SHP77 treated with DMSO at 0.1 percent for 48 hours (cell line): ENCODE measurements around the gene GLIPR1.
"Not testable (repeated sequence)": the region's sequence is repeated elsewhere in the genome, so short reads cannot be mapped to it uniquely, and the experiment has no call there.

Experiments
- DNase-seq: peaks from one replicate; lab custom pipeline; 2025; lab: John Stamatoyannopoulos, UW

GLIPR1 gene

DNA sequence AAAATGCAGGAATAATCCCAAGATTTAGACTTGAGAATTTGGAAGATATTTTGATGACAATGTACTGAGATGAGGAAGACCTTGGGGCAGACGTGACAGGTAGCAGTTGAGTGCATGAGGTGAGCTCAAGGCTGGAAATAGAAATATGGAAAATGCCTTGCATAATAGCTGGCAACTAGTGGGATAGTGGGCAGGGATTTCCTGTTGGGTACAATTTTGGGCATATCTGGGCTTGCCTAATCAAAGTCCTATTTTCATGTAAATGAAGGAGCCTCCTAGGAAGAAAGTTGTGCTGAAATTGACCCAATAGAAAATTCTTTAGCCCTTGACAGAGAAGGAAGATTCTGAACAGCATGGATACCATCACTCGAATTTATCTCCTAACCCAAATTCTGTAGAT lies 6.4 kb upstream of the GLIPR1 start:
- no peak for DNase-seq

DNA sequence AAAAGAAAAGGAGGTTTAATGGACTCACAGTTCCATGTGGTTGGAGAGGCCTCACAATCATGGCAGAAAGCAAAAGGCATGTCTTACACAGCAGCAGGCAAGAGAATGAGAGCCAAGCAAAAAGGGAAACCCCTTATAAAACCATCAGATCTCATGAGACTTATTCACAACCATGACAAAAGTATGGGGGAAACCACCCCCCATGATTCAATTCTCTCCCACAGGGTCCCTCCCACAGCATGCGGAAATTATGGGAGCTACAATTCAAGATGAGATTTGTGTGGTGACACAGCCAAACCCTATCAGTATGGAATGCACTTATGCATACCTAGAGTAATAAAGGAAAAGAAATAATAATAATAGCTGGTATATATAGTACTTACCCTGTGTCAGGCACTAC lies 4.5 kb upstream of the GLIPR1 start:
- DNase-seq = no peak

DNA sequence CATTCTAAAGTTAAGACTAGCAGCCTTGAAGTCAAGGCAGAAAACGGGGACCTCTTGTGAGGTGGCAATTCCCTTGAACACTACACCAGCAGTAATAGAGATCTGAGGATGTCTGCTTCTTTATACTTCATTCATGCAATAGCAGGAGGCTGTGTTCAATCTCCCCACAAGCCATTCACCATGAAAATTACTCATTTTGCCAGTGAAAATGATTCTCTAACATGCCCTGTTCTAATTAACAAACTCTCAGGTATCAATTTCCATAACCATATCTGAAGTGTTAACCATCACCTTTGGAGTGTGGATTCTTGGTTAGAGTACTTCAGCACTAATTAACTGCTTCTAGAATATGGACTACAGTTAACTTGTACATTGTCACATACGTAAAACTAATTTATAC lies 3.4 kb upstream of the GLIPR1 start:
- no peak for DNase-seq

DNA sequence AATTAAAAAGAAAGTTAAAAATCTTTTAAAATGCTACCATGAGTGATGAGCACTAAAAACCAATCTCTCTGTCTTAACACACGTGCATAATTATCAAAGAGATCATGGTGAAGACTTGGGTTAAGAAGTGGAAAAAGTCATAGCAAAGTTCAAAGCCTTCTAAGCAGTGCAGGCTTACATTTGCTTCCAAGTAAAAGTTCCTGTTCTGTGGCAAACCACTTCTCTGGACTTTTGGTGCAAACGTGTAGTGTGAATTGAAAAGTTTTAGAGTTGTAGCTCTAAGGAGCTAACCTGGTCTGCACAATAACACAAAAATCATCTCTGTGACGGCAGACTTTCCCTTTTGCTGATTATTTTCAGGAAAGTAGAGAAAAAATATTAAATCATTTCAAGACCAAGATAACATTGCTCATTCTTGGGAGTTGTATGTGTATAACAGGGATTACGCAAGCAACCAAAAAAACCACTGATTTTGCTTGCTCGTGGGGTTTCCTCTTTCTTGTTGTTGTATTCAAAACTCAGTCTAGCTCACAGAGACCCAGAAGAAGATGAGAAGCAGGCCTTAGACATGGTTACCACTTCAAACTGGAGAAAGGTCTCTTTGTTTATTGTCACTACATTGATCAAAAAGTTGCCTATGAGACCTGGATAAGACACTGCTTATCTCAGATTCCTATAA lies 2.3 kb upstream of the GLIPR1 start:
- no peak for DNase-seq

DNA sequence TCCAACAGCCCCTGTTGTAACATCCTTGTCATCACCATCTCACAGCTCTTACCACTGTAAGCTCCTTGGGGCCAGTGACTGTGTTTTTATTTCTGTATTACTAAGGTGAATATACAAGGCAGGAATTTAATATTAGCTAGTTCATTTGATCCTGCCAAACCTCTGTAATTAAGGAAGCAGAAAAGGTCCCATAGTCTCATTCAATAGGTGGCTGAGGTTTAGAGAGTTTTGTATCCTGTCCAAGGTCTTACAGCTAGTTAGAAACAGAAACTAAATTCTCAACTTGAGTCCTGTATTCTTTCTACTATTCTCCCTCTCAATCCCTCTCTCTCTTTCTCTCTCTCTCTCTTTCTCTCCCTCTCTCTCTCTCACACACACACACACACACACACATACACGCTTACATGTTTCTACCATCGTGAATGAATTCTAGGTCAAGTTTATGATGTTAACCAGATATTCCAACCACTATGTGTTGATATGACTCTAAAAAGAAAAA lies 543 bp upstream of the GLIPR1 start:
- no peak for DNase-seq

DNA sequence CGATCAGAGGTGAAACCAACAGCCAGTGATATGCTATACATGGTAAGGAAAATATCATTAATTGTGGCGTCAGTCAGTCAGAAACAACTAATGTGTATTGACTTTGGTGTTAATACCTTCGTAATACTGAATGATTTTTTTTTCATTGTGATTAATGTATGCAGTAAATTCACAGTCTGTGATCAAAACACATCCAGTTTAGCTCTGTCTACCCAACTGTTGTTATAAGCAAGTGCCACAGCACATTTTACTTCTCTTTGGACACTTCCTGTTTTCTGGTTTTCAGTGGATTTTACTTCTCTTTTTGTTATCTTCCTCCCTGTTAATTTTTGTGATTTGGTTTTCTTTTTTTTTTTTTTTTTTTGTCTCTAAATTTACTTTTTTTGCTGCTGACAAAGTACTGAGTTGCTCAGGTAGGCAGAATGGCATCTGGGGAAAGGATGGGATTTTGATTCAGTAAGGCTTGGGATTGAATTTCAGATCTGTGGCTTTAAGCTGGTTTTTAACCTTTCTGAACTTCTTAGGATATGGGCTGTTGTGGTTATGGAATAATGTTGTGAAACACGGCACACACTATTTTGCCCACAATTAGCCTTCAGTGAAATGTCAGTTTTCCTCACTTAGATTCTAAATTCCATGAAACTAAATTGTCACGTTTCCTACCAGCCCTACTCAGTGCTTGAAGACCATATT lies 604 bp downstream of the GLIPR1 start:
- DNase-seq = no peak

DNA sequence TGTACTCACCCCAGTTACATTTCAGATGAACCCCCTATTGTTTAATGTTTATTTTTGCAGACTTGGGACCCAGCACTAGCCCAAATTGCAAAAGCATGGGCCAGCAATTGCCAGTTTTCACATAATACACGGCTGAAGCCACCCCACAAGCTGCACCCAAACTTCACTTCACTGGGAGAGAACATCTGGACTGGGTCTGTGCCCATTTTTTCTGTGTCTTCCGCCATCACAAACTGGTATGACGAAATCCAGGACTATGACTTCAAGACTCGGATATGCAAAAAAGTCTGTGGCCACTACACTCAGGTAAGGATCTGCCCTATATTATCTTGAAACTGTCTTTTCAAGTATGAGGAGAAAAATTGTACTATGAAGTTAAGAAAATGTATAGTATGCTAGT lies 1.2 kb downstream of the GLIPR1 start:
- DNase-seq = no peak

DNA sequence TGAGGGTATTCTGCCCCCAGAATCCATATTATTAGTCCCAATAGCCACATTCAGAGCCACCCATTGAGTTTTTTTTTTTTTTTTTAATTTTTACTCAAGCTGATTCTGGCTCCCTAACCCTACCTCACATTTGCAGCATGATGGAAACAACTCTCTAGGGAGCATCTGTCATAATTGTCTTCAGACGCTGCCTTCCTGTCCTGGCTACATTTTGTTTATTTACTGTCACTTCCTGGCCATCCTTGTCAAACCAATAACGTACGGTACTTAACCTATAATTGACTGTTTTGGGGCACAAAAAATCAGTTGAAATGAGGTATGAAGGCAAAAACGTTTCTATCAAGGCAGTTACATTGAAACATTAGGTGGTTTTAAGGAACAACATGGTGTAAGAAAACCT lies 2.1 kb downstream of the GLIPR1 start:
- no peak for DNase-seq

DNA sequence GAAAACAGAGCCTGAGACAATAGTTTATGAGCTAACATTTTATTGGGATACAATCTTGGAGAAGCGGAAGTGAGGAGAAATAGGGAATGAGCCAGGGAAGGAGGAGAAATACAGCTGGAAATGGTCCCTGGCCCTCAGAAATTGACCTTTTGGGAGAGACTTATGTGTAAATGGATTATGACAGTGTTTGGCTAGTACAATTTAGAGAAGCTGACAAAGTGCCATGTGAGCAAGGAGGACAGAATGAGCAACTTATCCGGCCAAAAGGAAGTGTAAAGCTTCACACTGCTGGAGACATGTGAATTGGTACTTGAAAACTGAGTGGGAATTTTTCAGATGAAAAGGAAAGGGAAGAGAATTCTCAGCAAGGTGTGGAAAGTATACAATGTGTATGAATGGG lies 2.9 kb downstream of the GLIPR1 start:
- no peak for DNase-seq

DNA sequence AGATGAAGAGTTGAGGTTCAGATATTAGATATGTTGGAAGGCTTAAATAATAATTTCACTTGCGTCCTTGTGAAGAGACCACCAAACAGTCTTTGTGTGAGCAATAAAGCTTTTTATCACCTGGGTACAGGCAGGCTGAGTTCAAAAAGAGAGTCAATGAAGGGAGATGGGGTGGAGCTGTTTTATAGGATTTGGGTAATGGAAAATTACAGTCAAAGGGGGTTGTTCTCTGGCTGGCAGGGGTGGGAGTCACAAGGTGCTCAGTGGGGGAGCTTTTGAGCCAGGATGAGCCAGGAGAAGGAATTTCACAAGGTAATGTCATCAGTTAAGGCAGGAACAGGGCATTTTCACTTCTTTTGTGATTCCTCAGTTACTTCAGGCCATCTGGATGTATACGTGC lies 3.9 kb downstream of the GLIPR1 start:
- DNase-seq = not testable (repeated sequence)

DNA sequence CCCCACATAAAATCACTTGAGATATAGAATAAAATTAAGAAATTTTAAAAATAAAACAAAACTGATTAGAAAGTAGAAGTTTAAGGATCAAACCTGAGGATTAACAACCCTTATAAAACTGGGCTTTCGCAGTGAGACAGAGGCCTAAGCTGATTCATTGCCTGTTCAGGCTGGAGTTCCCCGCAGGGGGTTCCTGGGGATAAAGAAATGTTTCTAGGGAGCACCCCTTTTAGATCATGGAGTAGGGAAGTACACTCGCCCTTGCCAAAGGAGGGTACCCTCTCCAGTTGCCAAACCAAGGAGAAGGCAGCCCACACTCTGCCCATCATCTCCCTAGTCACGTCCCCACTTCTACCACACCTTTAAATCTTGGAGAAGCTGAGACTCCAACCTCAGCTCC lies 6.8 kb downstream of the GLIPR1 start:
- DNase-seq = no peak

DNA sequence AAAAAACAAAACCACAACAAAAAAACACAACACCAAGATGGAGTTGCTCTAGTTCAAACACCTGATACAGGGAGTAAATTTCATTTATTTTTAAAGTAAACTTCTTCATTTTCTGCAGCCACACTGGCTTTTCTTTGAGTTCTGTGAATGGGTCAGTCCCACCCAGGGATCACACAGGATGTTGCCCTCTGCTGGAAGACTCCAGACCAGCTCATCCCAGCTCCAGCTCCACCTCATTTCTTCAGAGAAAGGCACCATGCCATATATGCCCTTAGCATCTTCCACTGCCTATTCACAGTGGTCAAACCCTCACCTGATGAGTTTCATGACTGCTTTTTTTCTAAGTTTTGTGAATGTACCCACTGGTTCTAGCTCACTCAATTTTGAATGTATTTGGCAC lies 8.0 kb downstream of the GLIPR1 start:
- DNase-seq = no peak

DNA sequence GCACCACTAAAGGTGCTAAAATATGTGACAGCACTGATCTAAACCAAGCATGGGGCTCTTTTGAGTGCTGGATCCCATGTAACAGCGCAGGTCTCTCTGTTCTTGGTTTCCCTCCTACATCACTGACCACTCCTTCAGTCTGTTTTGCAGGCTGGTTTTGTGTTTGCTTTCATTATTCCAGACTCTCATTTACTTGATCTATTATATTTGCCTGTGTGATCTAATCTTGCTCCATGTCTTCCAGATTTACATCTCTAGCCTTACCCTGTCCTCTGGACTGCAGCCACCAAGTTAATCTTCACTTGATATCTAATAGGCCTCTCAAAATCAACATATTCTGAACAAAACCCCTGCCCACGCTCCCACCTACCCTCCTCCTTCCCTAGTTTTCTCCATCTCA lies 8.6 kb downstream of the GLIPR1 start:
- DNase-seq = no peak

DNA sequence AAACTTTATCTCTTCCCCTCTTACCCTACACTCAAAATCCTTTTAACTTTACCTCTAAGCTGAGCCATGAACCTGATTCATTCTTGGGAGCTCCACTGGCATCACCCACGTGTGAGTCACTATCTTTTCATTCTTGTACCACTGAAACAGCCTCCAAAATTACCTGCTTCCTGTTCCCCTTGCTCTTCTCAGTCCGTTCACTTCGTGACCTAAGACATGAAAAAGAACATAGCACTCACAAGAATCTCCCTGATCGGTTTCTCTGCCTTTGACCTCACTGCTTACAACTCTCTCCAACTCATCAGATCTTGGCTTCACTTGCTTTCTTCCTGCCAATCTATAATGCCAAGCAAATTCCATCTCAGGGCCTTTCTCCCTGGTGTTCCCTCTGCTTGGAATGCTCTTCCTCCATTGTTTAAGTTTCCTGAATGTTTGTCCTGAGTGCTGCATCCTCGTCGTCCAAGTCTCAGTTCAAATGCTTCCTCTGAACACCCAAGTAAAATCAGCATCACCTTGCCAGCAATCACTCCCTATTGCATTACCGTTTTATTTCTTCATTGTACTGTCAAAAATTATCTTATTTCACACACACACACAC lies 9.2 kb downstream of the GLIPR1 start:
- DNase-seq = no peak

DNA sequence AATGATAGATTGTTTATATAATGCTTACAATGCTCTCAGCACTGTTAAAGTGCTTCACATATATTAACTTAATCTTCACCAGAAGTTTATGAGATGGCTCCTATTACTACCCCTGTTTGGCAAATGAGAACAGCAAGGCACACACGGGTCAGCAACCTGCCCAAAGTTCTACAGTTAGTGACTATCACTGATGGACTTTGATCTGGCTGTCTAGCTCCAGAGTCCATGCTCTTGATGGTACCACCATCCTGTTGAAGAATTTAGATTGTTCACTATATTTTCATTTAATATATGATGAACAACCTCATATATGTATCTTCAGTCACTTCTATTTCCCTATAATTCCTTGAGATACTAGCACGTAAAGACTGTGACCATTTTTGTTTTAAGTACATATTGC lies 10.6 kb downstream of the GLIPR1 start:
- no peak for DNase-seq

DNA sequence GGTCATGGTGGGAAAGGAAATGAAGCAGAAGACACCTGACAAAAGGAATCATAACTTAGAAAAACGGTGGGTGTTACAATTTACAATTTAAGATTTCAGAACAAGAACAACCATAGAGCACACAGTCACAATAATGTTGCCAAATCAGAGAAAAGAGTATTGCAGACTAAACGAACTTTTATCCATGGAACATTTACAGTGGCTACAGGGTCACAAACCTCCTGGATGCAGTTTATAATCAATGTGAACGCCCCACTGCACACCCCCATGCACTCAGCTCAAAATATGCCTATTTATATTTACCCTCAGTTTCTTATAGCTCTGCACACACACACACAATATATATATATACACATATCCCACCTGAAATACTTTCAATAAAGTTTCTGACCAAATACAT lies 22.9 kb downstream of the GLIPR1 start:
- DNase-seq = no peak

DNA sequence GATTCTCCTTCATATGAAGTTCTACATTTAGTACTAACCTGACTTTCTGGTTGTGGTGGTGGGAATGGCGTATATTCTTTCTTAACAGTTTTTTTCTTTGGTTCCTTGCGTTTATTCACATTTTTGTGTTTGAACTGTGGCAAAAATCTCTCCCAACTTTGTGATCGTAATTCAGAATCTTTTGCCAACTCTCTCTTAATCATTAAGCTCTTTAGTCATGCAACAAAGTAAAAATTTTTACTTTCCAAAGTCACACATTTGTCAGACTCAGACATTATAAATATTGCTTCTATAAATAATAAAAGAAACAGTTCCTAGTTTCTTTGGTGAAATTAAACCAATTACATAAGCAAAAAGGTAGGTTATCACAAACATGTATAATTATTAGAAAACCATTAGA lies 23.3 kb downstream of the GLIPR1 start:
- no peak for DNase-seq

DNA sequence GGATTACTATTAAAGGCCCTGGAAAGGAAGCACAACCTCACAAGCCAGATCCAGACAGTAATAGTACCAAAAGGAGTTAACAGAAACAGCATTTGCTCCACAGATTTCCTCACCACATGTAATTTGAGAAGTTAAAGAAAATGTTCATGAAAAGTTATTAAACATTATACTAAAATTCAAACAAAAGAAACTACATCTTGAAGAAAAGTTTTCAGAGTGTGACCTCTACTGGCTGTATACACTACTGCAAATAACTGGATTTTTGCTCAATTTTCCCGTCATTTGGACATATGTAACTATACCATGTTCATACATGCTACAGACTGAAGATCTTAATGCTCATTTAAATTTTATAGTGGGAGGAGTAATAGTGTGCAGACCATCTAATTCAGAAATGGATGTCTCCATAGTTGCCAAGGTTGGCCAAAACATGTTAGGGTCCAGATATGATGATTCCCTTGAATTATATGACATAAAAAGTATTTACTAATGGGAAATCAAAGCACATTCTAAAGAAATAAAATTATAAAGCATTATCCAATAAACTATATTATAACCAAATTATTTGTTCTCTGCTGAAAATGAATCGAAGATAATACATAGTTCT lies 25.3 kb downstream of the GLIPR1 start:
- no peak for DNase-seq

DNA sequence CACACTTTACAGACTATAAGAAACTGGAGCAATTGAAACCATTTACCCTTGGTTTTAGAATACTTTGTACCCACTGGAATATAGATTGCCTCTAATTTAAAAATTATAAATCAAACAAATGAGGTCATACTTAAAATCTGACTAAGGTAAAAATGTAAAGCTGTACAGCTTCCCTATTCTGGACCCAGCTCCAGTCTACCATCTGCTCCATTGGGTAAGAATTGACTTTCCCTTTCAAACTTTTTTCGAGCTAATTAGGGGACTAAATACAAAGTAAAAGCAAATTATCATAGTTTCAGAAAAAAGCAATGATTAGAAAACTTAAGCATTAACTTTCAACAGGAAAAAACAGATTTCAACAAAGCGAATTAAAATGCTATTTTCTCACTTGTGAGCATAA lies 26.5 kb downstream of the GLIPR1 start:
- DNase-seq = no peak

DNA sequence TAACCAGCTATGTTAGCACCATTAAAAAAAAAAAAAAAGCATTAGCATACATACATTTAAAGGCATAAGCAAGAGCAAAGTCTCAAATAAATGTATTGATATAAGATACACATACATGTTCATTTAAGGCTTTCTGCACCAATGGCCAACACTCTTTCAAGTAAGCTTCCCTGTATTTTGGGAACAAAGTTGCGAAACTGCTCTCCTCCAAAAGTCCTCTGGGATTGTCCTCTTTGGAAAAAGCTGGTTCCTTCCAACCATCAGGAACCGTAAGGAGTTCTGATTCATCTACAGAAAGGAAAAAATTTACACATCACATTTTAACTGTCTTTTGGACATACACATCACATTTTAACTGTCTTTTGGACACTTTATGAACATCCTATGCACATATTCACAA lies 27.6 kb downstream of the GLIPR1 start:
- no peak for DNase-seq

DNA sequence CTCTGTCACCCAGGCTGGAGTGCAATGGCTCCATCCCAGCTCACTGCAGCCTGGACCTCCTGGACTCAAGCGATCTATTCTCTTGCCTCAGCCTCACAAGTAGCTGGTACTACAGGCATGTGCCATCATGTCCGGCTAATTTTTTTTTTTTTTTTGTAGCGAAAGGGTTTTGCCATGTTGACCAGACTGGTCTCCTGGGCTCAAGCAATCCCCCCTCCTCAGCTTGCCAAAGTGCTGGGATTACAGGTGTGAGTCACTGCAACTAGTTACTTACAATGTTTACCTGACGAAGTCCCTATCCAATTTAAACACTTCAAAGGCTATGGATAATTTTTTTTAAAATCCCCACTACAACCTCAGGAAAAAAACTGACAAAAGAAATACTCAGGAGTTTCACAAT lies 29.1 kb downstream of the GLIPR1 start:
- DNase-seq = no peak

DNA sequence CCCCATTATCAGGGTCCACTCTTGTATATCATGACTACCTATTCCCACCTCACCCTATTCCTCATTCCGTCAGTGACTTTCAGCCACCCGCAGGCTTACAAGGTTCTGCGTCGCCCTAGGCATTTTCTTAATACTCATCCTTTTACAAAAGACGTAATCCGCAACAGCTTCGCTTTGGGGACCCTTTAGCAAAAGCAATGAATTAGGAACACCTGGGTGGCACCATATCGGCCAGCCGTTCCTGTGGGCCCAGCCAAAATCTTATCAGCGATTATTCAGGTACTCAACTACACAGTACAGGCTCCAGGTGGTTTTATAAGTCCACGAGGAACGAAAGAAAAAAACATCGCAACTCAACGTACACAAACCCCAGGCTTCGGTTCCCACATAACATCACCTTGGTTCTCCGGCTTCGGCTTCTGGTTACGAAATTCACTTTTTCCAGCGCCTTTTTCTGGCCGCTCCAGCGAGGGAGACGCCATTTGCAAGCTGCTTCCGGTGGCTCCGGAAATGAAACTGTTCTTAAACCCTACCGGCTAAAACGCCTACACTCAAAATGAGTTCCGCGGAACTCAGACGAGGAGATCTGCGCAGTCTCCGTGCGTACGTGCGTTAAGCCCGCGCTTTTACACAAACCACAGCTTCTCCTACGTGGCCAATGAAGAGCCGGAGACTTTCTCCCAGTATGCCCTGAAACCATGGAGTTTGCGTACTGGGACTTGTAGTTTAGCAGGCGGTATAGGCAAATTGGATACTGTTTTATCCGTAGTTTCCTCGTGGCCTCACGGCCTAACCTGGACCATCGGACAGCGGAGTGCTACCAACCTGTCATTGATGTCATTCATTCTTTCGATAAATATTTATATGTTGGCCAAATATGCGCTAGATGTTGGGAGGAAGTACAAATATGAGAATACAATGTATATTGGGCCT lies 30.8 kb downstream of the GLIPR1 start, which contains the start of gene KRR1:
Gene KRR1 (minus strand): TSS at position 494 of the 933 bp plus-strand sequence. CDS start 12 bp downstream, at position 482.
- DNase-seq = peak; percentile 96
